Kidney (tissue), 14 donors: ENCODE results near the gene CORO2A. TPM values are rescaled to one million over a fixed set of nuclear protein-coding genes. Genes with fewer than 3 reads are reported as not detected.

ENCODE experiments used
- DNase-seq, 5 donors: peaks; one replicate each; pipeline ENCODE4 v3.0.0-alpha.2; 2013 to 2020
- FAIRE-seq: peaks from 2 replicates; lab custom pipeline; 2012; peaks lifted over from hg19 to GRCh38; lab: Jason Lieb, UNC
- H3K27ac ChIP-seq, 2 donors: one replicate each; pipeline ENCODE4 v1.7.0; 2013; ENCODE audit warnings: low read depth in 2 of 2, low read length in 2 of 2, inconsistent platforms in 1 of 2
- H3K27me3 ChIP-seq: one replicate; pipeline ENCODE4 v1.7.1; 2013; ENCODE audit warnings: low read length, inconsistent platforms; ENCODE audit not compliant: control insufficient read depth, insufficient read depth
- H3K36me3 ChIP-seq, 3 donors: one replicate each; pipeline versions ENCODE4 v1.7.0 to v1.7.1; 2013; ENCODE audit warnings: low read length in 3 of 3, control low read depth in 1 of 3, inconsistent platforms in 1 of 3; ENCODE audit not compliant: insufficient read depth in 3 of 3, control insufficient read depth in 2 of 3
- H3K4me1 ChIP-seq, 3 donors: one replicate each; pipeline versions ENCODE4 v1.7.0 to v1.7.1; 2013; ENCODE audit warnings: low read length in 3 of 3, inconsistent platforms in 1 of 3, low read depth in 1 of 3; ENCODE audit not compliant: control insufficient read depth in 2 of 3, insufficient read depth in 2 of 3
- H3K4me3 ChIP-seq, 3 donors: one replicate each; pipeline versions ENCODE4 v1.7.0 to v1.8.1; 2013; ENCODE audit warnings: low read length in 3 of 3, control low read depth in 1 of 3, inconsistent platforms in 1 of 3
- H3K9ac ChIP-seq, 3 donors: one replicate each; pipeline versions ENCODE4 v1.7.0 to v1.7.1; 2013; ENCODE audit warnings: low read length in 3 of 3, control low read depth in 1 of 3, inconsistent platforms in 1 of 3
- H3K9me3 ChIP-seq, 3 donors: one replicate each; pipeline versions ENCODE4 v1.7.0 to v1.7.1; 2013; ENCODE audit warnings: low read length in 3 of 3, control low read depth in 1 of 3, inconsistent platforms in 1 of 3; ENCODE audit not compliant: control insufficient read depth in 2 of 3, insufficient read depth in 1 of 3
- intact Hi-C: fragments of 100-400 bp; cut with DNase I; formaldehyde crosslinking; loops from one replicate; pipeline ENCODE4 v1.11.1; 2022
- polyA plus RNA-seq: library from polyadenylated mRNA; stranded (reverse); fragments of 350-450 nt; fragmentation: Illumina TruSeq; extraction: RNeasy Lipid Tissue Mini Kit (QIAGEN cat#74804); gene quantifications from one replicate; pipeline ENCODE4 v1.2.3, GENCODE V29; 2014; ENCODE audit warnings: low read depth, low replicate concordance; ENCODE audit not compliant: insufficient read depth
- total RNA-seq: library from RNA; stranded (reverse); fragmentation: NEBNext Ultra II Directional; extraction: Animal tissue kit (Norgen Biotek cat#: 25700); gene quantifications from one replicate; pipeline ENCODE4 v1.2.1, GENCODE V29; 2021
- TF ChIP-seq, protein P1 (sequence below): IDR thresholded peaks from 3 replicates; pipeline ENCODE4 v1.5.1; 2012; ENCODE audit warnings: mild to moderate bottlenecking, moderate library complexity, borderline replicate concordance; ENCODE audit not compliant: insufficient read depth; ENCODE audit errors: extremely low read depth
- donor health status: control.
- donor health status: control.
- donor health status: control.
- donor health status: control.
- donor health status: control.
- donor health status: DM: yes; HTN: yes; CAD: no.
- donor health status: Normal renal cell carcinoma (clear cell type).

Gene CORO2A
- total and polyA plus RNA-seq, 2 donors from 2014 or later, result 0.90 to 5.3 TPM

DNA sequence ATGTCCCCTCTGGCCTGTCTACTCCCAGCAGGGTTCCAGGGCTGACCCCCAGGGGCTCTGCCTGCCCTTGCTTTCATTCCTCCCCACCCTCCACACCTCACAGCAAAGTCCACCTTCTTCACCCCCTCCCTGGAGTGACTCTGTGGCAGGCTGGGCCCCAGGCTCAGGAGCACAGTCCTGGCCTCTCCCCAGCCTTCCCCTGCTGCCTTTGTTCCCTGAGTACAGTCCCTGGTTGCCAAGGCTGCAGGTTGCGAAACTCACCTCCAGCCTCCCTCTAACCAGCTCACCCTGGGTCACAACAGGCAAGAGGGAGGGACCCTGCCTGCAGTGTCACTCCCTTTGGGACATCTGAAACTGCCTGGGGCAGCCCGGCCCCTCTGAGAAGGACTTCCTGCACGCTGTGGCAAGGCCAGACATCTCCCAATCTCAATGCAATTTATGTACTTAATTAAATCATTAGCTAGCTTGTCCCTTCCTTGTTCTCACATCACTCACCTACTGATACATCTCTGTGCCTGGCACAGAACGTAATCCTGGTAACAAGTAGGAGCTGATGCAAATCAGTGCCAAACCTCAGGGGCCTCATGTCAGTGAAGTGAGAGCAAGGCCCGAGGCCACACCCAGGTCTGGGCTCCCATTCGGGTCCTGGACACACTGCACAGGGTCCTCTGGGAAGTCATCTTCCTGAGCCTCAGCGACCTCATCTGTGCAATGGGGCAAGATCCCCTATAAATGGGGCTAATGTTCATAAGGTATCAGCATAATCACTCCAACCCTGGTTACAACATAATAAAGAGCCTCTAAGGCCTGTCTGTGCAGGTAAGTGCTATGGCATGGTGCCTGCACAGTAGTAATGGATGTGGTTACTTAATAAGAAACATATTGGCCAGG lies 46.1 kb downstream of the CORO2A start:
- no peaks in the 10 kb centered on the region for H3K9me3 ChIP-seq
- FAIRE-seq (no peak), DNase-seq (peak; percentile 59 to 94 (median 64))
- intact Hi-C loops, result no loop called here
- H3K27me3 ChIP-seq, result no peaks in the 10 kb centered on the region
- H3K36me3 ChIP-seq, result no peaks in the 10 kb centered on the region
- peaks cover 0 to 2% (median 0%) of the 10 kb centered on the region in 3 donors for H3K4me1 ChIP-seq
- H3K27ac ChIP-seq, result peak overlapping the region in 1 of 2 donors; percentile 17
- TF ChIP-seq, protein P1, sequence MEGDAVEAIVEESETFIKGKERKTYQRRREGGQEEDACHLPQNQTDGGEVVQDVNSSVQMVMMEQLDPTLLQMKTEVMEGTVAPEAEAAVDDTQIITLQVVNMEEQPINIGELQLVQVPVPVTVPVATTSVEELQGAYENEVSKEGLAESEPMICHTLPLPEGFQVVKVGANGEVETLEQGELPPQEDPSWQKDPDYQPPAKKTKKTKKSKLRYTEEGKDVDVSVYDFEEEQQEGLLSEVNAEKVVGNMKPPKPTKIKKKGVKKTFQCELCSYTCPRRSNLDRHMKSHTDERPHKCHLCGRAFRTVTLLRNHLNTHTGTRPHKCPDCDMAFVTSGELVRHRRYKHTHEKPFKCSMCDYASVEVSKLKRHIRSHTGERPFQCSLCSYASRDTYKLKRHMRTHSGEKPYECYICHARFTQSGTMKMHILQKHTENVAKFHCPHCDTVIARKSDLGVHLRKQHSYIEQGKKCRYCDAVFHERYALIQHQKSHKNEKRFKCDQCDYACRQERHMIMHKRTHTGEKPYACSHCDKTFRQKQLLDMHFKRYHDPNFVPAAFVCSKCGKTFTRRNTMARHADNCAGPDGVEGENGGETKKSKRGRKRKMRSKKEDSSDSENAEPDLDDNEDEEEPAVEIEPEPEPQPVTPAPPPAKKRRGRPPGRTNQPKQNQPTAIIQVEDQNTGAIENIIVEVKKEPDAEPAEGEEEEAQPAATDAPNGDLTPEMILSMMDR, result no peak
- no peak overlapping the region for H3K9ac ChIP-seq
- H3K4me3 ChIP-seq, result no peak overlapping the region

DNA sequence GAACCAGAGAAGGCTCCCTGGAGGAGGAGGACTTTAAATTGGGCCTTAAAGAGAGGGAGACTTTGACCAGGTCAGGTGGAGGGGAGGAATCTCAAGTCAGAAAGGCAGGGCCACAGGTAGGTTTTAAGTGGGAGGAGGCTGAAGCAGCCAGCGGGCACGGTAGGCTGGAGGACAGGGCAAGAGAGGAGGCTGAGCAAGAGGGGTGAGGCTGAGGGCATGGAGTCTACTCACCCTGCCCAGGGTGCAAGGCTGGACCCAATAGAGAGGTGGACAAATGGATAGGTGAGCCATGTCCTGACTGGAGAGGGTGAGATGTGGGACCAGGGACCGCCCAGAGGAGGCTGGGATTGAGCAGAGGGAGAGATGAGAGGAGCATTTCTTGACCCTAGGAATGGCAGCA lies 47.8 kb downstream of the CORO2A start:
- H3K9me3 ChIP-seq, result no peaks in the 10 kb centered on the region
- no peaks in the 10 kb centered on the region for H3K27me3 ChIP-seq
- FAIRE-seq (no peak), DNase-seq (no peak)
- no peak overlapping the region for H3K27ac ChIP-seq
- peaks cover 0 to 2% (median 0%) of the 10 kb centered on the region in 3 donors for H3K4me1 ChIP-seq
- no peak overlapping the region for H3K9ac ChIP-seq
- H3K36me3 ChIP-seq, result no peaks in the 10 kb centered on the region
- TF ChIP-seq, protein P1, result no peak
- intact Hi-C loops, result no loop called here
- no peak overlapping the region for H3K4me3 ChIP-seq

DNA sequence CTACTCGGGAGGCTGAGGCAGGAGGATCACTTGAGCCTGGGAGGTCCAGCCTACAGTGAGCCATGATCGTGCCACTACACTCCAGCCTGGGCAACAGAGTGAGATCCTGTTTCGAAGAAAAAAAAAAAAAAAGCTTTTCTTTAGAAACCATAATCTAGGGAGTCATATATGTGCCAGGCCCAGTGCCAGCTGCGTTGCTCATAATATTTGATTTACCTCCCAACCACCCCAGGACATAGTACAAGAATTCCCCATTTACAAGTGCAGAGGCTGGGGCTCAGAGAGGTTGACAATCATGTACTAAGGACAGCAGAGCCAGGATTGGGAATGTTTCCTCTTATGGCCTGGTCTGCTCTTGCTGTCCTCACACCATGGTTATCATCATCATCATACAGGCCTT lies 48.4 kb downstream of the CORO2A start:
- Histone ChIP-seq H3K4me3 (no peak overlapping the region), H3K36me3 (no peaks in the 10 kb centered on the region), H3K9me3 (no peaks in the 10 kb centered on the region), H3K4me1 (peaks cover 0 to 2% (median 0%) of the 10 kb centered on the region in 3 donors), H3K27ac (no peak overlapping the region), H3K9ac (no peak overlapping the region), H3K27me3 (no peaks in the 10 kb centered on the region)
- FAIRE-seq (no peak), DNase-seq (no peak)
- TF ChIP-seq, protein P1, result no peak
- intact Hi-C loops, result no loop called here
